Measurements from ENCODE around the gene CD79B.

DNA sequence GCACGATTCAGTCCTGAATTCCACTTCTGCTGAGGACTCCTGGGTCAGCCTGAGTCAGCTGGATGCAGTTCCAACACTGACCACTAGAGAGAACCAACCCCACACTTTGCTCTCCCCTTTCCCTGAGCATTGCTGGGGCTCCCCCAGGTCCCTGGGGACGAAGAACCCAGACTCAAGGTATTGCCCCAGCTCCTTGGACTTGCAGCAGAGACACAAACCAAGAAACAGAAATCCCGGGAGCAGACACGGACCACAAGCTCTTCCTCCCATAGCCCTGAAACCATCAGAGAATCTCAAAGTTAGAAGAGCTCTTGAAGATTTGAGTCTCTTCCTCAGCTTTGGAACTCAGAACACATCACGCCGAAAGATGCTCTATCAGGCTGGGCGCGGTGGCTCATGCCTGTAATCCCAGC lies 12.8 kb downstream of the CD79B start:
- TF ChIP-seq POLR2AphosphoS5 (IDR thresholded peaks at IDR 0.05; ENCODE audit: low read depth, low read length) (no peak), POLR2A (IDR thresholded peaks at IDR 0.05; ENCODE audit: low read depth, low read length) (no peak), PAX5 (IDR thresholded peaks at IDR 0.05; ENCODE audit: insufficient read depth, low read length, severe bottlenecking) (no peak), TAF1 (IDR thresholded peaks at IDR 0.05; ENCODE audit: low read depth, low read length) (no peak), POU2F2 (IDR thresholded peaks at IDR 0.05; ENCODE audit: low read depth, low read length) (no peak)

Data from GM12891 (cell line).